Measurements from ENCODE around the gene GLYATL3.

The GLYATL3 gene

DNA sequence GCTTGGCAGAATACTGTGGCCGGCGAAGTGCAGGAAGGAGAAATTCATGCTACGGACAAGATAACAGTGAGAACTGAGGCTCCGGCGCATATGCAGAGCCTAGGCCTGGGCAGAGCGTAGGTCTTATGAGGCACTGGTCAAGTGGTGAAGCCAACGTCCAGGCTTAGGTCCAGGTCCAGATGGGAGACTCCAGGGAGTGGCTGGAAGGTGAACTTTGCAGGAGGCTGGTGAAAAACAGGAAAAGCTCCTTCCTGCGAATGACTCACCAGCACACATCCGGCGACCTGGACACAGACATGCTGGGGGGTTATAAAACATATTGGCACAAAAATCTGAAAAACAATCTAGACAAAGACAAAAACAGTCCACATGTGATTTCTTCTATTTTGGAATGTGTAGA is 66.1 kb downstream of the GLYATL3 start:
- peaks cover 8% of the 10 kb centered on the region for H3K27me3 Mint-ChIP-seq
- no peak overlapping the region for H3K27ac Mint-ChIP-seq
- ATAC-seq (no peak), DNase-seq (no peak)
- H3K4me1 Mint-ChIP-seq = no peaks in the 10 kb centered on the region
- H3K36me3 Mint-ChIP-seq (ENCODE audit: low read depth) = no peaks in the 10 kb centered on the region
- H3K4me3 Mint-ChIP-seq = no peak overlapping the region
- H3K9me3 Mint-ChIP-seq = no peaks in the 10 kb centered on the region

DNA sequence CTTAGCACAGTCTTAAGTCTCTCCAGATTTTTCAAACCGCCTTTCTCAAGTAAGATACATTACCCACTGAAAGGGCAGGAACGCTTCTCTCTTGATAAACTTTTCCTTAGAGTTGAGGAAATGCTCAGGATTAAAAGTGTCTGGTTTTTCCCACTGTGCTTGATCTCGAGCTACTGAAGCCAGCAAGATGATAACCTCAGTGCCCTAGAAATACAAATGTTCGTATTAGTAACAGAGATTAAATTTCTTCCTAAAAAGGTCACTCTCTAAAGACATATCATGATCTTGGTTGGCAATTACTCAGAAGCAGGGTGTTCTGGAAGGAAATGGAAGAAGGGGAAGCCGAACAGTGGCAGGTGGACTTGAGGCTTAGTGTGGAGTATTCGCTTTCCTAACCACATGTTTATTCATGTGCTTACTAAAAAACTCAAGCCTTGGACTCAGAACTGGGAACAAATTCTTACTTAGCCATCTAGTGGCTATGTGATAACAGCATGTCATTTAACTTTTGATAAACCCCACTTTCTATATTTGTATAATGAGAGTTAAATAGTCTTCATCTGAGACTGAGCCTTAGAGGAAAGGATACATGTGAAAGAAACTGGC is 70.9 kb downstream of the GLYATL3 start:
- H3K27ac Mint-ChIP-seq = no peak overlapping the region
- no peak overlapping the region for H3K4me3 Mint-ChIP-seq
- no peaks in the 10 kb centered on the region for H3K4me1 Mint-ChIP-seq
- H3K27me3 Mint-ChIP-seq = no peaks in the 10 kb centered on the region
- H3K36me3 Mint-ChIP-seq (ENCODE audit: low read depth) = no peaks in the 10 kb centered on the region
- no peak for ATAC-seq
- no peak for DNase-seq
- H3K9me3 Mint-ChIP-seq = no peaks in the 10 kb centered on the region

DNA sequence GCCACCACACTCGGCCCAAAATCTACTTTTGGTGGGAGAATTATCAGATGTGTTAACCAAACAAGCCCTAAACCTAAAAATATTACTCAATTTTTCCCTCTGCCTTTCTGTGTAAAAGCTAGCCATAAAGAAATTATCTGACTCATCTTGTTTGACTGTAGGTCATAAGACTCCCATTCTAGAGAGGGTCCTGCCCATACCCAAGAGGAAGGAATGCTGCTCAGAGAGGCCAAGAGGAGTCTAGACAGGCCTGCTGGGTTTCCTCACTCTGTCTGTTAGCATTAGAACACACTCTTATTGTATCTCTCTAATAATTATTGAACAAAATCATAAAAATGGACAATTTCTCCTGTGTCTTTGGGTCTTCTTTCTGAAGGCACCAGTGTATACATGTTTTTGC is 76.9 kb downstream of the GLYATL3 start:
- H3K27me3 Mint-ChIP-seq = peaks cover 3% of the 10 kb centered on the region
- no peaks in the 10 kb centered on the region for H3K36me3 Mint-ChIP-seq (ENCODE audit: low read depth)
- H3K27ac Mint-ChIP-seq = no peak overlapping the region
- no peaks in the 10 kb centered on the region for H3K4me1 Mint-ChIP-seq
- no peak for DNase-seq
- peaks cover 4% of the 10 kb centered on the region for H3K9me3 Mint-ChIP-seq
- H3K4me3 Mint-ChIP-seq = no peak overlapping the region
- ATAC-seq = no peak
